ENCODE measurements around the gene NOP16.

NOP16 gene

DNA sequence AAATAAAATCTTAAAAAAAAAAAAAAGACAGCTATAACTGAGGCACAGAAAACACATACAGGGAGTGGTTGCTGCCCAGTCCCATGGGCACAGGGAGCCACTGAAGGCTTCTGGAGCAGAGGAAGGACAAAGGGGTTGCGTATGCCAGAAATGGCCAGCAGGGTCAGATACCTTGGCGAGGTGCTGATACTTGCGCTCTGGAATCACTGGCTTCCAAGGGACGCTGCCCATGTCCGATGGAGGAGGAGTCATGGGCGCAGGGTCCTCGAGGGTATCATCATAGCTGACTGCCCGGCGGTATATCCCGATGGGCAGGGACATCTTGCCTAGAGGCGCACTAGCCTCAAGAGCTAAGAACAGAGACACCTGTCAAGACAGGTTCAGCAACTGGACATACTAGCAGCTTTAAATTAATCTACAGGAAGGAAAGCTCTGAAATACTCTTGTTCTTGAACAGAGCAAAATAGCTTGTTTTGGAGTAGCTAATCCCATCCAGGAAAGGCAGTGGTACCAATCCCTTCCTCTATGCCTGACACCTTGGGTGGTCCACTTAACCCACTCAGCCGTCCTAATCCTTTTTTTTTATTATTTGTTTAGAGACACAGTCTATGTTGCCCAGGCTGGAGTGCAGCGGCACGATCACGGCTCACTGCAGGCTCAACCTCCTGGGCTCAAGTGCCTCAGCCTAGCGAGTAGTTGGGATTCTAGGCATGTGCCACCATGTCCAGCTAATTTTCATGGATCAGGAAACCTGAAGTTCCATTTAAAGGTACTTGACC lies 32.8 kb downstream of the NOP16 start:
- no peak for DNase-seq

DNA sequence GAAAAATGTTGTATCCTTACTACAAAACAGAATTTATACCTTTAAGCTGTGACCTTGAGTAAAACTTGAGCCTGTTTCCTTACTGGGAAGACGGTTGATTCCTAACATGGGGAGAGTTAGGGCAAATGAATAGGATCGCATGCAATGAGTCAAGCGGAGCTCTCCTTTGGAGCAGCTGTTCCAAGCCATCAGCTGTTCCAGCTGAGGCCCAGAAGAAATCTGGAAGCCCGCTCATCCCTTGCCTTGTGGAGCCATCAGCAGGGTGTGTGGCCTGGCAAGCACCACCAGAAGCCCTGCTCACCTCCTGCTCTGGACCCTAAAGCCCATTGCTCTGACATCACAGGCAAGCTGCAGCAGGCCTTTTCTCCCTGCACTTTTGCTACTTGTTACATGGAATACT lies 34.9 kb downstream of the NOP16 start:
- DNase-seq, result no peak

DNA sequence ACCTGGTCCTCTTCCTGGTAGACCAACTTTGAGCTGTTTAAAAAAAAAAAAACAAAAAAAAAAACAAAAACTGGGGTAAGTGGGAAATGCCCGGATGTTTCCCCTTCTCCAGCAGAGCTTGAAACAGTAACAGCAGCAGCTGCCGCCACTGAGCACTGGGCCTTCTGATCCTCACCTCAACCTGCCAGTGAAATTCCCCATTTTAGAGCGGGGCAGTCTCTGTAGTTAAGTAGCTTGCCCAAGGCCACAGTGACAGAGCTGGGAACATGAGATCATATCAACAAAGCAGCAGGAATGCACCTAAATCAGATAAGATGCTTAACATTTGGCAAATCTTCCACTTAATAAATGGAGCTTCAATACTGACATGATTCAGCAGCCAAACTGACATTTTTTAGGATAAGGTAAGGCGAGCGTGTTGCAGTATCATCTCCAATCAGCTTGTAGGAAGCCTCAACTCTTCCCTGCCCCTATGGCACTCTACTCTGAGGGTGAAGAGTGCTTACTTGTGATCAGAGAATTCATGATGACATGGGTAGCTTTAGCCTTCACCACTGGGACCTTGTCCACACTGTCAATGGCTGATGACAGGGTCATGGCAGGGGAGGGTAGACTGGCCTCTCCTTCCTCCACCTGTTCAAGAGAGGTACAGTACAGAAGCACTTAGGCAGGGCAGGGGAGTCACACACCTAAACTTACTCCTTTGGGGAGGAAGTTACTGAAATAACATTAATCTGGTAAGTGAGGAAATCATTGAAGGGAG lies 36.1 kb downstream of the NOP16 start:
- DNase-seq, result no peak

DNA sequence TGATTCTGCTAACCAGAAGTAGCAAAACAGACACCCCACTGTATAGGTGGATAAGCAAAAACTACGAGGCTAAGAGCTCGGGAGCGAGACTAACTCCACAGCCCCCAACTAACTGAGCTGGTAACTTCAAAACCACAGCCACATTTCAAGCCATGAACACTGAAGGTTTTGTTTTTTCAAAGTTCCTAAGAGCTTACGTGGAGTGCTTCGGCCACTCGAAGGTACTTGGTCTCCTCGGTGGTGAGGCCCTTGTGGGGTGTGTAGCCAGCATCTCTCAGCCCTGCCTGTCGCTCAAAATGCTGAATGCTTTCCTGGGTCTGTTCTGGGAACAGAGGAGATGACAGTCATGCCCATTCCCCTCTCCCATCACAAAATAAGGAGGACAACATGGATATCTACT lies 38.0 kb downstream of the NOP16 start:
- no peak for DNase-seq

DNA sequence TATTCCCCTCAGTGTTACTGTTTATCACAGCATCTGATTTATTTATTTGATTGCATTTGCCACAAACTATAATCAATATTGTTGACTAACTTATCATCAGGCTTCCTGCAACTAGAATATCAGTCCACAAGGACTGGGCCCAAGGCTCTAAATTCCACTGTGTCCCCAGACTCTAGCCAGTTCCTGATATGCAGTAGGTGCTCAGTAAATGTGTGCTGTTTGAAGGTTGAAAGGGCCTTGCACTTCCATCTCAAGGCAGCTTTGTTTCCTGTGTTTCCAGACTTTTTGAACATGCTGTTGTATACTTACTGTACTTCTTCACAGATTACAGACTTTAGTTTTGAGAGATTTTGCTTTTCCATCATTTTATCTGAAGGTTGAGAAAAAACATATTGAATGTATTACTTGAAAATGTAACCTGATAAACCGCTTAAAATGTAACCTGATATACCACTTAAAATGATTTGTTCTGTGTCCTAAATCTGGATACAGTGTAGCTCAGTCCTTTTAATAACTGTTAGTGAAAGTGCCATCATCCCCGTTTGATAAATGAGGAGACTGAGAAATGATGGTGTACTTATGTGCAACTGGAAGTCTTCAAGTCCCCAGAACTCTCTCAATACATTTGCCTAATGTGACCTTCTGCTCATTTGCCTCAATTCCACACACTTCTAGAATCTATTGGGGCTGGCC lies 45.5 kb downstream of the NOP16 start:
- DNase-seq, result no peak

DNA sequence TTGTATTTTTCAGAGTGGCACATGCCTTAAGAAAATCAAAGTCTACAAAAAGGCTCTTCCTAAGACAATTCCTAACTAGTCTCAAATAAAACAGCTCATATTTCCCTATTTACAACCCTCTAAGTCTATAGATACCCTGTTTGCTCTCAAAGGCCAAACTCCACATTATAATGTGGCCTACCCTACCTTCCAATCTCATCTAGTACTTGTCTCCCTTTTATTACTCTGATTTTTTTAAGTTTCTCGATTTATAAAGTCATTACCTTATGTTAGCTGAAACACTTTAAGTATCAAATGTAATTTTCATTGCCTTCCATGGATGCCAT lies 46.3 kb downstream of the NOP16 start:
- no peak for DNase-seq

DNA sequence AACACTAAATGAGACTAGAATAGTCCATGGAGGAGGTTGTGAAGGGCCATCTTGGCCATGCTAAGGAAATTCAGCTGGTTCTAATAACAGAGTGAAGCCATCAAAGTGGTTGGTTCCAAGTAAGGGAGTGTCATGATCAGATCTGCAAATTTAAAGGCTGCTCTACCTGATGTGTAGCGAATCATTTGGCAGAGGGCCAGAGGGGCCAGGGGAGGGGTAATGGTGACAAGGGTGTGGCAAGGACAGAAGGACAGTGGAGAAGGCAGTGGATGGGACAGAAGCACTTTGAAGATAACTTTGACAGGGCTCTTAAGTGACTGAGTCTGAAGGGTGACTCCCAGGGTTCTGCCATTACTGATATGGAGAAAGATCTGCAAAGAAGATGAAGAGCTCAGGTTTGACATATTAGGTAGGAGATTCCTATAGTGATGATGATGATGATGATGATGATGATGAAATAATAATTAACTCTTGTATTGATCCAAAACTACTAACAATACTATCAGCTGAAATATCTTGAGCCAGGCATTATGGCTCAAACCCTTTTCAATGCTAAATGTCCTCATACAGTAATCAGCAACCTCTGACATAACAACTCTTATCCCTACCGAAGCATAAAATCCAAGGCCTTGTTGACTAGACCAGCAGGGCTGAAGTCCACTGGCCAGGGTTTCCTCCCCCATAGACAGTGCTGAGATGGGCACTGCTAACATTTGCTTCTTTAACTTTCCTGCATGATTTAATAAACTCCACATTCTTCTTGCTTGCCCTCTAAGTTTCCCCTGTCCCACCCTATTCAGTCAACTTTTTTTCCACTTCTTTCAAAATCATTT lies 46.9 kb downstream of the NOP16 start:
- DNase-seq, result no peak

DNA sequence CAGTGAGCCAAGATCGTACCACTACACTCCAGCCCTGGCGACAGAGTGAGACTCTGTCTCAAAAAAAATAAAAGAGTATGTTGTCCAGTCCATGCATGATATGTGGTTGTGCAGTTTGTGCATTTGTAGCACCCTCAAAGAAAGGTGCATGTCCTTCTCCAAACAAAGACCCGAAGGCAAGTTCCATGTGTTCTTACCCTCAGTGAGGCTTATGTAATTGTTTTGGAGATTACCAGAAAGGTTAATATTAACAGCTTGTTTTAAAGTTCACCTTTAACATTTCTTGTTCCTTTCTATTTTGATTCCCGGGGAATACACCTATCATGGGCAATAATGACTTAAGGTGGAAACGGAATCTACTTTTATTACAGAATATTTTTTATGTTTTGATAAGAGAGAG lies 49.1 kb downstream of the NOP16 start:
- DNase-seq, result no peak

DNA sequence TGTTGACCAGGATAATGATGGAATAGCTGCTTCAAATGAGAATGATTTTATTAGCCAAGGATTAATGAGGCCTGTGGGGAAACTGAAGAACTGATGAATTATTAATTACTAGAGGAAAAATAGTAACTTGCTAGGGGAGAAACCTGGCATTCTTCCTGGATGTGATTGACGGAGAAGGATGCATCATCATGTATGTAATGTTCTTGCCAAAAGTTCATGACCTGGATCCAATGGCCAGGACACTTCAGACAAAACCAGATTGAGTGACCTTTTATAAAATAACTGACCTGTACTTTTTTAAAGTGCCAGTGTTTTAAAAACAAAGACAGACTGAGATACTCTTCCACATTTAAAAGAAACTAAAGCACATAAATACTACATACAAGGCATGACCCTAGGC lies 50.5 kb downstream of the NOP16 start:
- DNase-seq, result no peak

DNA sequence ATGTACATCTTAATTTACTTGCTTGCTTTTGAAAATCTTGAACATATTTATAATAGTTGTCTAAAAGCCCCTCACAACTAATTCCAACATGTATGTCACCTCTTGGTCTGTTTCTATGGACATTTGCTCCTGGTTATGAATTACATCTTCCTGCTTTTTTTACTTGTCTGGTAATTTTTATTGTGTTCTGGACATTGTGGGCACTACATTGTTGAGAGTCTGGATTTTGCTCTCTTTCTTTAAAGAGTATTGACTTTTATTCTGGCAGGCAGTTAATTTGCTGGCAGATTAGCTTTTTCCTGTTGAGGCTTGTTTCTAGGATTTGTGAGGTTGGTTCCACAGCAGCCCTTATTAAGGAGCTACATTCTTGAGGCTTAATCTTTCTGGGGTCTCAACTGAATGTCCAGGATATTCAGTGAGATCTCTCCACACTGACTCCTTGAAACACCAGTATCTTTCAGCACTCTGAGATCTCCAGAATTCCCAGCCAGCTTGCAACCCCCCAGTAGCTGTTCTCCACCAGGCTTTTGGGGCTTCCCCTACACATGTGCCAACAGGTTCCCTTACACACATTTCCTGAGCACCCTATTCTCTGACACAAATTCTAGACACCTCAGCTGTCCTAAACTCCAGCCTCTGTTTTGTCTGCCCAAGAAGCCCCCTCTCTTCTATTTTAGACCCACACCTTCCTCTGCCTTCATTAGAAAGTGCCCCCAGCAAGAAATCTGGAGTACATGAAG lies 54.2 kb downstream of the NOP16 start:
- no peak for DNase-seq
